Eye (tissue), 1 donor: ENCODE results near the gene RBFOX1.

Source experiments
- DNase-seq: peaks from one replicate; pipeline ENCODE4 v3.0.0-alpha.2; 2015

RBFOX1 gene

DNA sequence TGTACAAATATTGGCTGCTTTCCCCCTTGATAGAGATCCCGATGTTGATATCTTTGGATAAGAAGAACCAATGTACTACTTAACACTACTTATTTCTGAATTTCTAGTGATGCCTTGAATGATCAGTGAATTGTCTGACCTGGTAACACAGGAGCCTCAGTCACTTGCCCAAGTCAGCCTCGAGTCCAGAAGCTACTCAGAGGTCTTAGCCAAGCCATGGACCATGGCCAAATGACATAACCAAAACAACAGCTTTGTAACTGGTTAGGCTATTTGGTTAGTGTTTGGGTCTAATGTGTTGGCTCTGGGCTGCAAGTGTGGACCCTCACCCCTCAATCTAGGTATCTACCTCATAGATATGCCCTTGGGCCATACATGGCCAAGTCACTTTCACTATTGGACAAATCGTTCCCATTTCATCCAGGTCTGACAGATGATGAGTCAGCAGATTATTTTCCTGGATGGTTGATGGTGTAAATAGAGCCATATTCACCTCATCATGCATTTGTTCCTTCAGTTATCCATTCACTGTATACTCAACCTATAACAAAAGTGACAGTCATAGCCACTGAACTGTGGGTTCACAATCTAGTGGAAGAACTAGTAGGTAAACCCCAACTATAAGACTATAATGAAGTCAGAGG lies 3.5 kb downstream of the RBFOX1 start:
- DNase-seq = no peak

DNA sequence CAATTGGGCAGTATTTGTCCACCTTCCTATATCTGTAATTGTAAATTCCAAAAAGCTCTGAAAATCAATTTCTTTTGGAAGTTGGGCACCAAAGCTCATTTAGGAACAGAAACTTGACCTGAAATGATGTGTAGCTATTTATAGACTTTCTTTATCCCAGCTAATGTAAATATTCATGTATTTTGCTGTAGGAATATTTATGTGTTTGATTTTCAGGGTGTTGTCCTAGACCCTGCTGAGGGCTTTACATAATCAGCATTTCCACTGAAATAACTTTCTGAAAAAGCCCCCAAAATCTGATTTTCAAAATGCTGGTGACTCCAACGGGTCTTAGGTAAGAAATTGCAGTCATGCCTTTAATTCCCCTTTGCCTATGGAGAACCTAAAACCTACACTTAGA lies 4.1 kb downstream of the RBFOX1 start:
- no peak for DNase-seq

DNA sequence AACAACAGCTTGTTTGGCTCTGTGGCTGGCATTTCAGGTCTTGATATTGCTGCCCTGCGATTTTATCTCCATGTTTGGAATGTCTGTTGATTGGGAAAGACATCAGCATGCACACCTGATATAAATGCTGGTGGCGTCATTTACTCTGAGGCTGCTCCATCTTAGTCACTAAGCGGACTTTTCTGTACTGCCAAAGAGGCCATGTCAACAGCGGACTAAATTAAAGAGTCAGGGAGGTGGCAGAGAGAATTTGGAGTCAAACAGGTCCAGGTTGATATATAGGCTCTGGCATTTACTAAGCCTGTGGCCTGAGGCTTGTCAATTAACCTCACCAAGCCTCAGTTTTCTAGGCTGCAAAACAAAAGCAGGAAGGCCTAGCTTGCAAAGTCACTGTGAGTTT lies 6.2 kb downstream of the RBFOX1 start:
- no peak for DNase-seq

DNA sequence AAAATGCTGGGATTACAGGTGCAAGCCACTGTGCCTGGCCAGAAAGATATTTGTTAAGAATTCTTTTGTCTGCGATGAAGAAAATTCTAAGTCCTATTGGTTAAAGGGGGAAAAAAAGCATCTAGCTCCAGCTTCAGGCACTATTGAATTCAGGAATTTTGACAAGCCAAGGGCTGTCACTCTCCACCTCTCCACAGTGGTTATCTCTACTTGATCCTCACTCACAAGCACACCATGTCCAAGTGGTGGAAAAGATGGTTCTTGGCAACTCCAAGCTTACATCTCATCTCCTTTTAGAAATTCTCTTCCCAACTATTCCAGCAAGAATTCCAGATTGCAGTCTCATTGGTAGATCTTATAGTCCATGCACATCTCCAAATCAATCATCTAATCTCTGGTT lies 7.1 kb downstream of the RBFOX1 start:
- DNase-seq = no peak

DNA sequence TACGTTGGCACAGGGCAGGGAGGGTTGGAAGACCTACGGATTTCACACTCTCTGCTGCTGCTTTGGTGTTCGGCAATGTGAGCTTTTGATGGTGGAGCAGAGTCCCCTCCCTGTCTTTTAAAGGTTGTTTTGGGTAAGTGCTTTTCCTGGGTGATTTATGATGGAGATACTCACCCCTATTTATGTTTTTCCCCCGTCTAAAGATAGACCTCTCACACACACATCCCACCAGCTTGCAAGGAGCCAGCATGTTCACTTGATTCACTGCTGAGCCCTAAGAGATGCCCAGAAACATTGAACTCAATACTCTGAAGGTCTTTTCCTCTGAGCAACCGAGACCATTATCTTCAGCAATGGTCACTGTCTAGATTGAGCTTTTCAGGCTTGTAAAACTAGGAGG lies 8.3 kb downstream of the RBFOX1 start:
- no peak for DNase-seq

DNA sequence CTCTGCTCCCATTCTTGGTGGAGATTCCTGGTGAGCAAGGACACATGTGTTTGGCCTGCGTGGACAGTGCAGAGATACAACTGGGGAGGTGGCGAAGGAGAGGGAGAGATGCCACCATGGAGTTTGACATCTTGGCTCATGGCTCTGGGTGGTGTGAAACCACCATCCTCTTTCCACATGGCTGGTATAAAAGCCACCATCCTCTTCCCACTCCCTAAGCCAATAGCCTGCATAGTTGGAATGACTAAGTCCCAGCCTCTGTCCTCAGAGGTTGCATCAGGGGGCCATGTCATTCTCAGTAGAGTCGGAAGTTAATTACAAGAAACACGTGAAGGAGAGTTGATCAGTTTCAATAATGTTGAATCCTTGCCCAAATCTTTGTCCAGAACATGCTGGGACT lies 10.0 kb downstream of the RBFOX1 start:
- no peak for DNase-seq

DNA sequence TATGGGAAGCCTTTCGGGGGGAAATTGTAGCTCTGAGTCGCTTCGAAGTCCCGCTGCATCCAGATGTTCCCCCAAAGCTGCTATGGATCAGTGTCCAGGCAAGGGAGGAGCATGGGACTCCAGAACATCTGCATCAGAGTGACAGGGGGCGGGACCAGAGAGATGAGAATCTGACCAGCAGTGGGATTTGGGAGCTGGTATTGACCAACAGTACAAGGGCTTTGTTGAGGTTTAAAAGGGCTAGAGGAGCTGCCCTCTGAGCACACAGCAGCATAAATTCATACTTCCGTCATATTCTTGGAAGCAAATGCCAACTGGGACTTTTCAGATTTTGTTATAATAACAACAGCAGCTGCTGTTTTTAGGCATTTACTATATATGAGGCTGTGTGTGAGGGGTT lies 10.6 kb downstream of the RBFOX1 start:
- no peak for DNase-seq

DNA sequence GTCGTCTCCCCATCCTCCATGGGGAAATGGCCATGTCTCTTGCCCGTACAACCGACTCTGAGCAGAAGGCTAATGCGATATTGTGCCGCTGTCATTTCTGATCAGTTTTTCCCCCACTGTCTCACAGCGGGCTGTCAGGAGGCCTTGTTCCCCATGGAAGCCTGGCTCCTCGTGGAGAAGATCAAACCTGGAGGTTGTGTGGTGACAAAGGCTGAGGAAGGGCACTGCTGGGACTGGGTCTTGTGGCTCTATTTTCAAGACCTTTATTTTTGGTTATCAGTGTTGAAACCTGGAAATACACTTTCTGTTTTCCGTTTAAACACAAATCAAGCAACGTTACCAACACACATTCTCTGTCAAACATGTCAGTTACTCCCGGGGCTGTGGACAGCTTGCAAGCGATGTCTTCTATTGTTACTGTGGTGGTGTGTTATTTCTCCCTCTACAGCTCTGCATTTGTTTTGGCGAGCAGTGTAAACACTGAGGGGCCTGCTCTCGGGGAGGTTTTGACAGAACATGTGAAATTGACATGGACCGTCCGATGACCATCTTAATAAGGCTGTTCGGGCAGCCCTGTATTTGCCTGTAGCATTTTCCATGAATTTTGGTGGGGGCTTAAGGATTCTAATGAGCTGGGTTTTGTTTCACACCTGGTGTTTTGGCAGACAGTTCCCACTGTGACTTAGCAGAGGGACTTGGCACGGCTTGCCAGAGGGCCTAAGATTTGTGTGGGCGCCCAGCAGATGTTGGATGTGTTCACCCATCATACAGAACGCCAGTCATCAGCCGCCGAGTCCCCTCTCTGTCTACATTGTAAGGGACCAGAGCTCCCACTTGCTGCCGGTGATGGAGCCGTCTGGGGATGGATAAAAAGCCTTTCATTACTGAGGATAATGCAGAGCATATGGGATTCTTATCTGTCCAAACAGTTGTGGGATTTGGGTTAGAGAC lies 12.5 kb downstream of the RBFOX1 start:
- DNase-seq = peak; percentile 87

DNA sequence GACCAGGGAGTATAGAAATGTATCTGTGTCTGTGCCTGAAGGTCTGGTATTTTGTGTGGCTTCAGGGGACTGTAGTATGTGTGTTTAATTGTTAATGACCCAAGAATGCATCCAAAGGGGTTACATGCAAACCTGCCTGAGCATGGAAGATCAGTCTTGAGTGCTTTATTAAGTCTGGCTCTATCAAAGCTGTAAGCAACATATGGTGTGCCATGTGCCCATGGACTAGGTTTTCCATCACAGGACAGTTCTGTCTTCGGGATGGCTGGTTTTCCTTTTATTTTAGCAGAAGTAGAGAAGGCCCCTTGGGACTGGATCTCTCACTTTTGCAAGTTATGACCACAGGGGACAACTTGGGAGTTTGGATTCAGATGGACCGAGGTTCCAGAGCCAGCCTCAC lies 18.2 kb downstream of the RBFOX1 start:
- no peak for DNase-seq

DNA sequence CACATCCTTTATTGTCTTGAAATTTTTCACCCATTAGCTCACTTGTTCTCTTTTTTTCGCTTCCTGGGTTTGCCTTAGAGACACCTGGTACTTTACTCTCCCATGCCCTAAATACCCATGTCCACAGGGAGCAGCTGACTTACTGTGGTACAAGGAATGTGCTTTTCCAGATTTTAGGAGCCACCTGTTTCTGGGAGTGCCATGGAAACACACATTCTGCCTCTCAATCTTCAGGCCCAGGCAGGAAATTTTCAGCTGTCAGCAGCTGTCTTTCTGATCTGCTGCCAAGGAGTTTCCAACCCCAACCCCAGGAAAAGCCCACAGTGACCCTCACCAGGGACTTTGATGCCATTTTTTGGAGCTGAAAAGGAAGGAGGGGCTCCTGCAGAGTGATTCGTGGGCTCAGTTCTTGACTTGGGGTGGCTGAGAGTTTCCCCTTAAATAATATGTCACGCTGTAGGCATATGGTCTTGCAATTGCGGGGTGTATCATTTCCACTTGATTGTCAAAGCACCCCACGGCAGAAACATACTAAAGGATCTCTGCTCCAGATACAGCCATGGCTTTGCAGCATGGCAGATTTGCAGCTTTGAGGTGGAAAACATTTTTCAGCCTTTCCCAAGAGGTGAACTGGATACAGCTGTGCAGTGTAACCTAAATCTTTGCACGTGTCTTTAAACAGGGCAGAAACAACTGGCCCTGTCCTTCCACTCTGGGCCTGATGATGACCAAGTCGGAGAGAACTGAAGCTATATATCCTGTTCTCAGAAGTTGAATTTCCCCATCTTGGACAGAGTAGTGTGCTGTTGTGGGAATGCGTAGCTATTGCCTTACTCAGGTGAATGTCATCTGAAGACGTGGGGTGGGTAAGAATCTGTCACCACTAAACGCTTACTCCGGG lies 19.2 kb downstream of the RBFOX1 start:
- peak; percentile 60 for DNase-seq

DNA sequence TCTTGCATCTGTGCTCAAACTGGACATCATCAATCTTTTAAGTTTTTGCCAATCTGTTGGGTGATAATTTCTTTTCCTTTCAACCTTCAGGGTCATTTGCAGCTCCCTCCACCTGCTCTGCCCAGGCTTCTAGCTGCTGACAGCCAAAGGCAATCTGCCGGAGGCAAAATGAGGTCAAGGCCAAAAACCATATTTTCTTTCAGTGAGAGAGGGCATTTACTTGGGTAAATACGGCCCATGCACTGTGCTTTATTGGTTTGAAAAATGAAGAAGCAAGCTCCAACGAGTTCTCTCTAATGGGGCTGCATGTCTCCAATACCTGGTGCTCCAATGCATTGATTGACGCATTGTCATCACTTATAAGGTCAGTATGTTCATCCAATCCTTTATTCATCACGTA lies 23.1 kb downstream of the RBFOX1 start:
- DNase-seq = no peak

DNA sequence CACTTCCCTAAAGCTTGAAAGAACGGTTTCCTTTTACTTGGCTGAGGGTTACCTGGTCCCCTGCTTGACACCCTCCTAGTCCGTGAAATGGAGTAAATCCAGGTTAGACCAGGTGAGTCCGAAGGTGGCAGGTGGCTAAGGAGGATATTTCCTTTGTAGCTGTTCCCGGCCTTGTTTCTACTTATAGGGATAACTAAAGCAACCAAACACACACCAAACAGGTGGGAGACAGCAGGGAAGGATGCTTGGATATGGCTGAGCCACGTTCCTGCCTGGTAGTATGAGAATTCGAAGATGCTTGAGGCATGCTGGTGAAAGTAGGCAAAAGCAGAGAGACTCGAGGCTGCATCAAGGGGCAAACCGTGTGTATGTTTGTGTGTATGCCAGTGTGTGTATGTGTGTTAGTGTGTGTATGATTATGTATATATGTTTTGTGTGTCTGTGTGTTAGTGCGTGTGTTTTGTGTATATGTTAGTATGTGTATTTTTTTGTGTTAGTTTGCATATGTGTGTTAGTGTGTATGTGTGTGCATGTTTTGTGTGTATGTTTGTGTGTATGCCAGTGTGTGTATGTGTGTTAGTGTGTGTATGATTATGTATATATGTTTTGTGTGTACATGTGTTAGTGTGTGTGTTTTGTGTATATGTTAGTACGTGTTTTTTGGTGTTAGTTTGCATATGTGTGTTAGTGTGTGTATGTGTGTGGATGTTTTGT lies 28.9 kb downstream of the RBFOX1 start:
- no peak for DNase-seq

DNA sequence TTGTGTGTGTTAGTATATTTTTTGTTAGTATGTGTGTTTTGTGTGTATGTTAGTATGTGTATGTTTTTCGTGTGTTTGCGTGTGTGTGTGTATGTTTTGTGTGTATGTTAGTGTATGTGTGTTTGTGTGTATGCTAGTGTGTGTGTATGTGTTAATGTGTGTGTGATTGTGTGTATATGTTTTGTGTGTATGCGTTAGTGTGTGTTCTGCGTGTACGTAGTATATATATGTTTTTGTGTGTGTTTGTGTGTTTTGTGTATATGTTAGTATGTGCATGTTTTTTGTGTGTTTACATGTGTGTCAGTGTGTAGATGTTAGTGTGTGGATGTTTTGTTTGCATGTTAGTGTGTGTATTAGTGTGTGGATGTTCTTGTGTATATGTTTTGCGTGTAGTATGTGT lies 29.6 kb downstream of the RBFOX1 start:
- DNase-seq = no peak

DNA sequence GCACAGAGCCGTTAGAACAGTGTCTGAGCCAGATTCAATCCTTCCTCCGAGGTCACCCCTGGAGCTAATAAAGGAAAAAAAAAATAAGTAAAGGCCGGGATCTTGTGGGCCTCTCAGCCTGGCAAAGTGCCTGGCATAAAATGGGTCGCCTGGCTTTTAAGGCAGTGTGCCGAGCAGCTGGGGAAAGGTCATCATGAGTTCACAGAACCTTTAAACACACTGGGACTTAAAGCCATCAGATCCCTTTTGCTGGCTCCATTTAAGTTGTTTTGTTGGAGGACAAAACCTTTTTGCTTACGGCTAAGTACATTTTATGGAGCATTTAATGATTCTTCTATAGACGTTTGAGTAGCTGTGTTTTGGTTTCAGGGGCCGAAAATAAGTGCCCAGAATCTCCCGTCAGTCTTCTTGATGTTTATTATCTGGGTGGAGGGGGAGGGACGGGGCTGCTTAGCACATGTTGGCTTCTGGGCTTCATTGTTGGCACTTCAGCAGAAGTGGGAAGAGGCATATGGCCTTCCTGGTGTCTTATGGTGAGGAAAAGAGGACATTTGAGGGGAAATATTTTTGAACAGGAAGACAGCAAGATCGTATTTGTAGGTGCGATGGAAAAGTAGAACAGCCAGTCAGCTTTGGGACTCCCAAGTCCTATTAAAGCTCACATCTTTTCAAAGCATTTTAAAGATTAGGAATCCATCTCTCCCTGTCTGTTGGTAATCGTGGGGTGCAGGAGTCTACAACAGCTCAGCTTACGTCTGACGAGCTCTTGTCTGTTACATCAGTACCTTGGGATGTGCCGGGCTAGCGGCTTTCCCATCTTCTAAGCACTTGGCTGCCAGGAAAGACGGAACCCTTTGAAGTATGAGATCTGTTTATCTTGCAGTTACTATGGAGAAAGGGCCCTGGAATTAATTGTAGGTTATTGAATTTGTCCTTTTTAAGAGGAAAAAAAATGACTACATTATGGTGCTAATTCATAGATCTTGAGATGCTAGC lies 31.1 kb downstream of the RBFOX1 start:
- DNase-seq = peak; percentile 77

DNA sequence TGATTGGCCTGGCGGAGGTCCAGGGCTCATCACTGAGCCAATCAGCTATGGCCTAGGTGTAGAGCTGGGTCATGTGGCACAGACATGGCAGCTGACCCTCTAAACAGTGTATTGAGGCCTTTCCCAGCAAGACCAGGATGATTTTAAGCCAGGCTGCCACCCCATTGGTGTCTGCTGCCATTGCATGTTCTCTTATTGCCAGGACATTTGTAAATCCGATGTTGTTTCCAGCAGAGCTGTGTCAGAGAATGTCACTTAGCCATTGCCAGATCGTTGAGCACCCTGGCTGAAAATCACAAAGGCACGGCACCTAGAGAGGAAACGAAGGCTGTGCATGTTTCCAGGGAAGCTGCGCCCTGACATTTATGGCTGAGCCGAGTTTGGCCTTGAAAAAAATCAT lies 33.4 kb downstream of the RBFOX1 start:
- DNase-seq = no peak

DNA sequence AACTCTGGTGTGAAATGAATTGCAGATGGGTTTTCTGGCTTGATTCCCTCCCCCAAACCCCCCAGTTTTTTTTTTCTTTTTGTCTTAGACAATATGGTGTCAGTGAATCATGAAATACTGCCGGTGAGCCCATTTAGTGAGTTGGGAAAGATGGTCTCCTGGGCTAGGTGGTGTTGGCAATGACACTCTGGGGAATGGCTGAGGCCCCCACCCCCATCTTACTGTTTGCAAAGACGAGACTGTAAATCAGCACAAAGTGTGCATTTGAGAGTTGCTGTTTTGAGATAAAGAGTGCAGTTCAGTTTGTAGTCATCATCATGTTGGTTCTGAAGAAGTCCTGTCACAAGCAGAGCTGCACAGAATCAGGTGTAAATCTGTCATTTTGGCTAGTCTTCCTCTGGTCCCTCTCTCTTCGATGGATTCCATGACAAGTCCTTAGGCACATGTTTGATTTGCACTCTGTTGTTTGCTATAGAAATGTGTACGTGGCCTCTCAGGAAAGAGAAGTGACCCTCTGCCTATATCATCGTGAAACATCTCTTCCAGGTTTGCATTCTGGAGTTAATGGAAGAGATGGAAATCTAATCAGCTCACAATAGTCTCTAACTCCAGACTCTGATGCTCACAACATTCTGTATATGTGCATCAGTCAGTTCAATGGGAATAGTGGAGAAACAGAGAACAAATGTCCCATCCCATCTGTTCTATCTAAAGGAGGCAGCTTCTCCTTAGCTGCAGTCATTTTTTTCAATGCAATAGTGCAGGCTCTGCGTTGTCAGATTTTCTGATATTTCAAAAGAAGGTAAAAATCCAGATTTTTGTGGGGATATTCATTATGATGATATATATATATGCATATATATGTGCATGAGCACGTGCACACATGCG lies 34.6 kb downstream of the RBFOX1 start:
- no peak for DNase-seq

DNA sequence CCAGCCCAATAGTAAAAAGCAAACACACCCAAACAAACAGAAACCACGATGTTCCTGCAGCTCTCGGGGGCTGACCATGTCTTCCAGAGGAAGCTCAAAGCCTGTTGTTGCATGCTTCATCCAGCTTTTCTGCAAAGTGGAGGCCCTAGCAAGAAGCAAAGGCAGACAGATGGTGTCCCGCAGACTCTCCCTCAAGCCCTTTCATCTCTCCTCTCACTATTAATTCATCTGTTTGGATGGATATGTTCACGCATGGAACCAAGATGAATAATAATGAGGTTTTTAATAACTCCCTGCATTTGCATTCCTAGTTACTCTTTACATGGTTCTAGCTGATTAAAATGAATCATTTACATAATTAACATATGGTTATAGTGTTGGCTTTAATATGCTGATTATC lies 36.6 kb downstream of the RBFOX1 start:
- DNase-seq = no peak

DNA sequence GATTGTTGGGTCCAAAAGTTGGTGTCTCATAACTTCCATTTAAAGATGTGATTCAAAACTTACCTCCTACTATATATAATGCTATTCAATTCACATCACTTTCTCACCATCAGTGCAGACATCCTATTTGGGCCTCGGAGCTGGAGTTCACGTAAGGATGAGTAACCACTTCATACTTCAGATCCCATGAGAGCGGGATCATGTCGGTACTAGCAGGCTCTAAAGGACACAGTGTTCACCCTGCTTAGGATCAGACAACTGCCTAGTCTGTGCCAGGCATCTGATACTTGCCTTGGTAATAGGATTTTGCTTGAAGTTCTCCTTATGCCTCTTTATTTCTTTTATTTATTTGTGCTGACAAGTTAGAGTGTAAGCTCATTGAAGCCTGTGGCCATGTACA lies 39.5 kb downstream of the RBFOX1 start:
- no peak for DNase-seq

DNA sequence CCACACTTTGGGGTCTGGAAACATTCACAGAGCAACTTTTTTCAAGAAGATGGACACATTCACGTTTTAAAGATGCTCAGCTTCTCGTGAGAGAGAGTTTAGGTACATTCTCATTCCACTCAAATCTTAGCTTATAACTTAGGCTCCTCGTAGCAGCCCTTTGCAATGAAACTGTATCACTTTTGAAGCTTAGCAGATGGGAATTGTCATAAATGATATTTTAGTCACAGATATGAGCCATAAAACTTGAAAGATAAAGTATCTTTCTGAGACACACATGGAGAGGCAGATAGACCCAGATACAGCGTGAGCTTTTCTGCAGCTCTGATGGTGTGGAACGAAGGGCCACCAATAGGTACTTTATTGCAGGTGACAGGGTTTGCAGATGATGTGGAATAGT lies 41.1 kb downstream of the RBFOX1 start:
- no peak for DNase-seq

DNA sequence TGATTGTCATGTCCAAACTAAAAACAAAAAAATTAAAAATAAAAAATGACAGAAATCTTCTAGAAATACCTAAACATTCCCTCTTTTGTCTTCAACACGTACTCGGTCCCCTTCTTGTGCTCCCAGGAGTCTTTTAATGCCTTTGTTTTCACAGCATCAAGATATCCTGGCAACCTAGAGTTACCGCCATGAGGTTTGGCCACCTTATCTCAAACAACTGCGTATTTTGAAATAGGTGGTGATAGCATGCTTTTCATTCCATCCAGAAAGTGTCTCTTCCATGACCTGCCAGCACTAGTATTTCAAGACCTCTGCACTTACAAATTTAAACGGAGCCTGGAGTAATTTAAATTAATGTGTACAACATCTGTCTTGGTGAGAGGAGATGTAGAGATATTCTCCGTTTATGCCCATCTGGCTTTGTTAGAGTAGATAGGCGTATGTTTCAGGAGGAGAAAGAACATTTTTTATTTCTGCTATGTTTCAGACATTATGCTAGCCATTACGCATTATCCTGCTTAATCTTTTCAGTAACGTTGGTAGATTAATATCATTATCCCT lies 42.0 kb downstream of the RBFOX1 start:
- DNase-seq = no peak
